ENCODE results near the gene ZBTB16.

DNA sequence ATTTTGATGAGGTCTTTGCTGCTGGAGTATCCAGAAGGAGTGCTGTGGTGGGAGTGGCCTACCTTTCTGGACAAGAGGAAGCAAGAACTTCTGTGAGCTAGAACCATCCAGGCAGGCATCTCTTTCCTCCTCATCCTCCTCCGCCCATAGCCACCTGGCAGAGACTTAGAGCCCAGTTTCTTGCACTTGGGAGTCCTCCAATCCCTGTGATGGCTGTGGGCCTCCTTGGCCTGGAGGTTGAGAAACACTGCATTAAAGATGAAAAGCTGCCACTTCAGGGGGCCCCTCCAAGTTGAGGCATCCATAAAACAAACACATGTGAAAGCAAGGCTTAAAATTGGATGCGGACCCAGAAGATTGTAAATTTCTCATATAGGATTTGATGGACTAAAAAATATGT lies 110.3 kb downstream of the ZBTB16 start:
- TF ChIP-seq, protein P1, sequence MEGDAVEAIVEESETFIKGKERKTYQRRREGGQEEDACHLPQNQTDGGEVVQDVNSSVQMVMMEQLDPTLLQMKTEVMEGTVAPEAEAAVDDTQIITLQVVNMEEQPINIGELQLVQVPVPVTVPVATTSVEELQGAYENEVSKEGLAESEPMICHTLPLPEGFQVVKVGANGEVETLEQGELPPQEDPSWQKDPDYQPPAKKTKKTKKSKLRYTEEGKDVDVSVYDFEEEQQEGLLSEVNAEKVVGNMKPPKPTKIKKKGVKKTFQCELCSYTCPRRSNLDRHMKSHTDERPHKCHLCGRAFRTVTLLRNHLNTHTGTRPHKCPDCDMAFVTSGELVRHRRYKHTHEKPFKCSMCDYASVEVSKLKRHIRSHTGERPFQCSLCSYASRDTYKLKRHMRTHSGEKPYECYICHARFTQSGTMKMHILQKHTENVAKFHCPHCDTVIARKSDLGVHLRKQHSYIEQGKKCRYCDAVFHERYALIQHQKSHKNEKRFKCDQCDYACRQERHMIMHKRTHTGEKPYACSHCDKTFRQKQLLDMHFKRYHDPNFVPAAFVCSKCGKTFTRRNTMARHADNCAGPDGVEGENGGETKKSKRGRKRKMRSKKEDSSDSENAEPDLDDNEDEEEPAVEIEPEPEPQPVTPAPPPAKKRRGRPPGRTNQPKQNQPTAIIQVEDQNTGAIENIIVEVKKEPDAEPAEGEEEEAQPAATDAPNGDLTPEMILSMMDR (IDR thresholded peaks at IDR 0.05; ENCODE audit: poor library complexity, severe bottlenecking): no peak
- no peak for TF ChIP-seq TAF1 (IDR thresholded peaks at IDR 0.05; ENCODE audit: low read depth)
